ENCODE results near the gene GPR162.

- TF ChIP-seq PBX3 (IDR thresholded peaks at IDR 0.05; ENCODE audit: insufficient replicate concordance, low read depth, low read length) (no peak), POLR2A (IDR thresholded peaks at IDR 0.05; ENCODE audit: low read depth, low read length) (no peak; the same call in 1 of the 2 replicates), MAX (IDR thresholded peaks at IDR 0.05; ENCODE audit: low read depth, low read length) (no peak), MXI1 (IDR thresholded peaks at IDR 0.05; ENCODE audit: low read depth, low read length) (no peak), POLR2AphosphoS5 (IDR thresholded peaks at IDR 0.05; ENCODE audit: low read length) (no peak)
Measured at GRCh38 chr12:6868211-6869048, 46.8 kb downstream of the GPR162 start.

Measured in GM12878 (cell line).